Loucy (cell line): ENCODE data around the gene ATP11A.

Experiments
- CTCF ChIP-seq: fragments of 200-600 bp; sonication (generic); conservative IDR thresholded peaks from 2 replicates; pipeline ENCODE4 v1.5.1; 2014; ENCODE audit warnings: mild to moderate bottlenecking, antibody characterized with exemption, low read length
- EZH2phosphoT487 ChIP-seq: fragments of 200-600 bp; IDR thresholded peaks from 2 replicates; pipeline ENCODE4 v1.6.1; 2018; ENCODE audit warnings: antibody characterized with exemption, mild to moderate bottlenecking, moderate library complexity, borderline replicate concordance

- TF ChIP-seq CTCF (no peak), EZH2phosphoT487 (no peak)
Observed at GRCh38 chr13:112679381-112679780, 10.5 kb upstream of the ATP11A start.
